HUES48 (cell line): ENCODE measurements around the gene BTN2A1.
"Not testable (repeated sequence)": the region's sequence is repeated elsewhere in the genome, so short reads cannot be mapped to it uniquely, and the experiment has no call there.

Experiments
- H3K27ac ChIP-seq: one replicate; pipeline ENCODE4 v1.7.0; 2013; ENCODE audit warnings: low read depth, low read length, inconsistent platforms
- H3K27me3 ChIP-seq: 2 replicates; pipeline ENCODE4 v1.6.1; 2013; ENCODE audit warnings: mild to moderate bottlenecking, low read length; ENCODE audit not compliant: control insufficient read depth, insufficient read depth
- H3K36me3 ChIP-seq: 2 replicates; pipeline ENCODE4 v1.6.1; 2013; ENCODE audit warnings: low read length; ENCODE audit not compliant: control insufficient read depth, insufficient read depth
- H3K4me1 ChIP-seq: 2 replicates; pipeline ENCODE4 v1.6.1; 2013; ENCODE audit warnings: mild to moderate bottlenecking, low read length; ENCODE audit not compliant: control insufficient read depth, insufficient read depth
- H3K4me3 ChIP-seq: 2 replicates; pipeline ENCODE4 v1.5.1; 2013; ENCODE audit warnings: mild to moderate bottlenecking, low read depth, low read length
- H3K9ac ChIP-seq: 2 replicates; pipeline ENCODE4 v1.6.1; 2013; ENCODE audit warnings: mild to moderate bottlenecking, low read depth, low read length, moderate library complexity
- H3K9me3 ChIP-seq: 2 replicates; pipeline ENCODE4 v1.6.1; 2013; ENCODE audit warnings: low read length; ENCODE audit not compliant: control insufficient read depth, insufficient read depth

The BTN2A1 gene

DNA sequence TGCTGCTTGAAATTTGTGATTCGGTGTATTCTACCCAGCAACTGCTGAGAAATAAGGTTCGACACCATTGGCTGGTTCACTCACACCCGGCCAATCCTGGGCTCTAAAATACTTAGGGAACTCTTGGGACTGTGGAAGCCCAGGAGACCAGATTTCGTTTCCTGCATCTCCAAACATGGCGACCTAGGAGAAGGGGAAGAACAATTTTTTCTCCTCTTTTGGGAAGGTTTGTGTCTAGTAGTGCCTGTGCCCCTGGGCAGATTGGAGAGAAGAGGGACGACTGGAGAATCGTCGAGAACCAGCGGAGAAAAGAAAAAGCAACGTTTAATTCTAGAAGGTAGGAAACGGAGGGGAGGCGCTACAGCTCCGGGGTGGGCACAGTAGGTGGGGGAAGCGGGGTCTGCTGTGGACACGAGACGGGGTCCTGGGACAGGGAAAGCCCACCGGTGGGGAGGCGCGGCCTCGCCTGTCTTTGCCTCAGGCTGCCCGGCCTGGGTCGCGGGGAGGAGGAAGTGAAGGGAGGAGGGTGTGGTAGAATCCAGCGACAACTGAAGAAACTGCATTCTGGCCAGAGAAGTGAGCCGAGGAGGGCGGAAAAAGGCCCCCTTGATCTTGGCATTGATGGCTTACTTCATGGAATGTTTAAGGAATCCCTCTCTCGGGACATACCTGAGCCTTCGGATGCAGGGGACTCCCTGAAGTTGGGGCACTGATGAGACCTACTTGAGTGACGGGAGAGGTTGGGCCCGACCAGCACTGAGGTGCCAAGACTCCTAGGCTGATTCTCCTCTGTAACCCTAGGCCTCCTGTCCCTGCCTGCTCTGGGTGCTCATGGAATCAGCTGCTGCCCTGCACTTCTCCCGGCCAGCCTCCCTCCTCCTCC, at the start of gene BTN2A1:
BTN2A1 (plus strand) TSS at position 150 of the 883 bp plus-strand sequence; CDS start at position 832, 682 bp downstream.
- Histone ChIP-seq H3K27ac (peak within 1 kb of the TSS; percentile 81), H3K9ac (peak within 1 kb of the TSS; percentile 93), H3K27me3 (no peaks in the 10 kb centered on the region), H3K9me3 (no peaks in the 10 kb centered on the region), H3K4me3 (peak within 1 kb of the TSS; percentile 95), H3K36me3 (peaks cover 37% of the 10 kb centered on the region), H3K4me1 (peaks cover 5% of the 10 kb centered on the region)

DNA sequence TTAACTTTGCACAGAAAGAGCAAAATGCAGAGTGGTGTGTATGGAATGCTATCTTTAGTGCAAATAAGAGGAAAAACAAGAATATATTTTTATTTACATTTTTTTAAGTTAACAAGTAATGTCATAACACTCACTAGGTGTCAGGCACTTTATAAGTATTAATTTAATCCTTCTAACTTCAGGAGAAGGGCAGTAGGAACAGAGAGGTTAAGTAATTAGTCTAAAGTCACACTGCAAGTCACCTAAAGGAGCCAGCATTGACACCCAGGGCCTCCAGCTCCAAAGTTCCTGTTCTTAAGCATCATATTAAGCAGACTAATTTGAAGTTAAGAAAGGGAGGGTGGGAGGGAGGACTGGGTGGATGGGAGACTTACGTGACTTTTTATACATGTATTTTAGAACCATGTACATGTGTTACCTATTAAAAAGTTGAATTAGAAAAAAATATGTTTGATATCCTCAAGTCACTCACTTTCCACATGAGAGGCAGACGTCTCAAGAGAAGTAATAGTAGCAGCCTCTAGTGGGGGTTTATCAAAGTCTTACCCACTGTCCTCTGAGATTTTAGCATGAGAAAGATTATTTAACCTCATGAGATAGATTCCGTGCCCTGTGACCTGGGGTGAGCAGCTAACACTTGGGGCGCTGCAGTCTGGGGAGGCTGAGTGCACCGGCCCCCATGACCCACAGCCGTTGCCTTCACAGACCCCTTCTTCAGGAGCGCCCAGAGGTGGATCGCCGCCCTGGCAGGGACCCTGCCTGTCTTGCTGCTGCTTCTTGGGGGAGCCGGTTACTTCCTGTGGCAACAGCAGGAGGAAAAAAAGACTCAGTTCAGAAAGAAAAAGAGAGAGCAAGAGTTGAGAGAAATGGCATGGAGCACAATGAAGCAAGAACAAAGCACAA, 48.7 kb upstream of the BTN2A1 start:
- H3K36me3 ChIP-seq = no peaks in the 10 kb centered on the region
- no peak overlapping the region for H3K9ac ChIP-seq
- H3K9me3 ChIP-seq = no peaks in the 10 kb centered on the region
- H3K27ac ChIP-seq = no peak overlapping the region
- peaks cover 10% of the 10 kb centered on the region for H3K4me1 ChIP-seq
- no peak overlapping the region for H3K4me3 ChIP-seq
- no peaks in the 10 kb centered on the region for H3K27me3 ChIP-seq

DNA sequence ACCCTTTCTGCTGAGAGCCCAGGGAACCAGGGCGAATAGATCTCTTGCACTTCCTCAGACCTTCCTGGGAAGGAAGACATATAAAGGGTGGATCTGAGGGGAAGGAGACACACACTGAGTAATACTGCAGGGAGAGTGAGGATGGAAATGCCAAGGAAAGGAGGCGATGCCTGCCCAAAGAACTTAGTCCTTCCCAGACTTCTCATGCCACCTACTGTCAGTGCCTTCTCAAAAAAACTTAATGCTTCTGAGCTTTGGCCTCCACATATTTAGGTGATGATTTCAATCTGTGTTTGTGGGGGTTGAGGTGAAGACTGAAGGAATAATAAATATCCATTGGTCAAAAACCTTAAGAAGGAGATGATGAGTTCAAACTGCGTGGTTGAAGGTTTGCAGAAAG, 46.0 kb upstream of the BTN2A1 start:
- no peak overlapping the region for H3K9ac ChIP-seq
- no peak overlapping the region for H3K27ac ChIP-seq
- H3K4me1 ChIP-seq = peaks cover 7% of the 10 kb centered on the region
- H3K9me3 ChIP-seq = no peaks in the 10 kb centered on the region
- no peaks in the 10 kb centered on the region for H3K36me3 ChIP-seq
- no peaks in the 10 kb centered on the region for H3K27me3 ChIP-seq
- no peak overlapping the region for H3K4me3 ChIP-seq

DNA sequence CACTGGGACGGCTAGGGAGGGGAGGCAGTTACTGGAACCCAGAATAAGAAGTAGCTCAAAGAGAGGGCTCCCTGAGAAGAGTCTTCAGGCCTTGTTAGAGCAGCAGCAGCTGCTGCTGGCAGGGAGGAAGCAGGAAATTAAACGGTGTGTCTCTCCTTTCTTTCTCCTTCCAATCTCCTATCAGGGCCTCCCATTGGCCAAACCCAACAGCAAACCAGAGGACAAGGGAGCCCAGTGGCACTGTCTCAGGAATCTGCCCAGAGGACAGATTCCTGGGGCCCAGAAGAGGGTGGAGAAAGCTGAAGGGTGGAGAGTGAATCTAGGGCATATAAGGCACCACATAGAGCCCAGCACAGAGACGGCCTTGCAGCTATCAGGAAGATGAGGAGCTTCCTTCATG, 45.5 kb upstream of the BTN2A1 start:
- Histone ChIP-seq H3K9me3 (no peaks in the 10 kb centered on the region), H3K4me3 (no peak overlapping the region), H3K9ac (no peak overlapping the region), H3K36me3 (no peaks in the 10 kb centered on the region), H3K27ac (no peak overlapping the region), H3K4me1 (peaks cover 7% of the 10 kb centered on the region), H3K27me3 (no peaks in the 10 kb centered on the region)

DNA sequence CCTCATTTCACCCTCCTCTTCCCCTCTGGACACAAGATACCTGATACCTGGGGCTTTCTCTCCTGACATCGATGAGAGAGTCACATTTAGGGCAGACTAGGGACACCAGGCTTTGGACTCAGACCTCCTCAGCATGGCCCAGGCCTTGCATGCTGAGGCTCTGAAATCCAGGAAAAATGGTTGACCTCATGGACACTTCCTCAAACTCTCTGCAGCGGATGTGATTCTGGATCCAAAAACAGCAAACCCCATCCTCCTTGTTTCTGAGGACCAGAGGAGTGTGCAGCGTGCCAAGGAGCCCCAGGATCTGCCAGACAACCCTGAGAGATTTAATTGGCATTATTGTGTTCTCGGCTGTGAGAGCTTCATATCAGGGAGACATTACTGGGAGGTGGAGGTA, 44.8 kb upstream of the BTN2A1 start:
- no peak overlapping the region for H3K9ac ChIP-seq
- H3K27me3 ChIP-seq = no peaks in the 10 kb centered on the region
- peaks cover 7% of the 10 kb centered on the region for H3K4me1 ChIP-seq
- H3K4me3 ChIP-seq = no peak overlapping the region
- H3K27ac ChIP-seq = no peak overlapping the region
- peaks cover 2% of the 10 kb centered on the region; the same call in 1 of the 2 replicates for H3K9me3 ChIP-seq
- no peaks in the 10 kb centered on the region for H3K36me3 ChIP-seq

DNA sequence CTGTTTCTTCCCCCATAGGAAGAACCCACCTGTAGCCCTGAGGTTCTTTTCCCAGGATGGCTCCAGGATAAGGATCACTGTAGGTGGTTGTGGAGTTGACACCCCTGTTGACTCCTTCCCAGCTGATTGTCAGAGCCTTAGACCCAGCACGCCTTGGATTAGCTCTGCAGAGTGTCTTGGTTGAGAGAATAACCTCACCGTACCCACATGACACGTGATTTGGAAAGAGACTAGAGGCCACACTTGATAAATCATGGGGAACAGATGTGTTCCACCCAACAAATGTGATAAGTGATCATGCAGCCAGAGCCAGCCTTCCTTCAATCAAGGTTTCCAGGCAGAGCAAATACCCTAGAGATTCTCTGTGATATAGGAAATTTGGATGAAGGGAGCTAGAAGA, 43.5 kb upstream of the BTN2A1 start:
- no peaks in the 10 kb centered on the region for H3K27me3 ChIP-seq
- no peak overlapping the region for H3K4me3 ChIP-seq
- no peaks in the 10 kb centered on the region for H3K36me3 ChIP-seq
- H3K27ac ChIP-seq = no peak overlapping the region
- no peak overlapping the region for H3K9ac ChIP-seq
- H3K9me3 ChIP-seq = peaks cover 2% of the 10 kb centered on the region; the same call in 1 of the 2 replicates
- H3K4me1 ChIP-seq = peaks cover 5% of the 10 kb centered on the region

DNA sequence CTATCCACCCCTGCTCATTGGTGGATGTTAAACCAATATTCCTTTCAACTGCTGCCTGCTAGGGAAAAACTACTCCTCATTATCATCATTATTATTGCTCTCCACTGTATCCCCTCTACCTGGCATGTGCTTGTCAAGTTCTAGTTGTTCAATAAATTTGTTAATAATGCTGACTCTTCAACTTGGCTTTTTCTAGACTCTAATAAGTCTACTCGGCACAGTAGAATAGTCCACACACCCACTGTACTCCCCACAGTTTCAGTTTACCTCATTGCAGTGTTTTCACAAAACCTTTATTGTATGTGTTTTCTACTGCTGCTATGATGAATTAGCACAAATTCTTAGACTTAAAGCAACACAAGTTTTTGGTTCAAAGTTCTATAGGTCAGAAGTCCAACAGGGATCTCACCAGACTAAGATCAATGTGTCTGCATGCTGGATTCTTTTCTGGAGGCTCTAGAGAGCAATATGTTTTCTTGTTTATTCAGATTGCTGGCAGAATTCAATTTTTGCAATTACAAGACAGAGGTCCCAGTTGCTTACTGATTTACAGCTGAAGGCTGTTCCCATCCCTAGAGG, 42.6 kb upstream of the BTN2A1 start:
- Histone ChIP-seq H3K27ac (no peak overlapping the region), H3K9ac (no peak overlapping the region), H3K4me1 (0 out of 2 replicates have a peak, but pooled peaks cover under 1% of the 10 kb centered on the region), H3K9me3 (peaks cover 2% of the 10 kb centered on the region; the same call in 1 of the 2 replicates), H3K27me3 (no peaks in the 10 kb centered on the region), H3K36me3 (no peaks in the 10 kb centered on the region), H3K4me3 (no peak overlapping the region)

DNA sequence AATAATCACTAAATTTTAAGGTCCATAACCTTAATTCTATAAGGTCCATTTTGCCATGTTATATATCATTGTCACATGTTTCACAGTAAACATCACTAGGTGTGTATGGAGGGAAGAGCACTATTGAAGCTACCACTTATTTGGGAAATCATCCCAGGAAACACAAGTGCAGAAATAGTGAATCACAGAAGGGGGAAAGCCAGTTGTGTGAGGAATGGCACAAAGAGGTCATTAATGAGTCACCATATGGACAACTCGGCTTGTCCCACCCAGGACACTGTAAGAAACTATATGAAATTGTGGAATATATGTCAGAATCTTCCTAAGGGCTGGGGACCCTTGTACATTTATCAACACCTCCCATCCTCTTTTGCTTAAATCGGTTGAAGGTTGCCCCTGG, 42.0 kb upstream of the BTN2A1 start:
- no peak overlapping the region for H3K9ac ChIP-seq
- H3K27ac ChIP-seq = no peak overlapping the region
- H3K4me1 ChIP-seq = peaks cover 7% of the 10 kb centered on the region
- H3K36me3 ChIP-seq = no peaks in the 10 kb centered on the region
- peaks cover 2% of the 10 kb centered on the region; the same call in 1 of the 2 replicates for H3K9me3 ChIP-seq
- H3K4me3 ChIP-seq = no peak overlapping the region
- no peaks in the 10 kb centered on the region for H3K27me3 ChIP-seq

DNA sequence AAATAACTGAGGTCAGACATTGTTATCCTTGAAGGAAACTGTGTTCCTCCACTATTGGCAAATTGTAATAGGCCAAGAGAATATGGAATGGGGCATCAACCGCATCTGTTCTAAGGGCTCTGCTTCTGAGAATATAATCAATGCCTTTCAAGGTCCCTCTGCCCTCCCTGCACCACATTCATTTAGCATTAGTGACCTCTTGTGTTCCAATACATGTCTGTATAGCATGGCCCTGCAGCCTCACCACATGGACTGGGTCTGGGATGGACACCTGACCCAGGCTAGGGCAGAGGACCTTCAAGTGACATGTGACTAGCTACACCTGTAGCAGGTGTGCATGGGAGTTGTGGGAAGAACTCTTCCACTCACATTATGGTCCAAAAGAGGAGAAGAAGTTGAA, 41.5 kb upstream of the BTN2A1 start:
- peaks cover 2% of the 10 kb centered on the region; the same call in 1 of the 2 replicates for H3K9me3 ChIP-seq

DNA sequence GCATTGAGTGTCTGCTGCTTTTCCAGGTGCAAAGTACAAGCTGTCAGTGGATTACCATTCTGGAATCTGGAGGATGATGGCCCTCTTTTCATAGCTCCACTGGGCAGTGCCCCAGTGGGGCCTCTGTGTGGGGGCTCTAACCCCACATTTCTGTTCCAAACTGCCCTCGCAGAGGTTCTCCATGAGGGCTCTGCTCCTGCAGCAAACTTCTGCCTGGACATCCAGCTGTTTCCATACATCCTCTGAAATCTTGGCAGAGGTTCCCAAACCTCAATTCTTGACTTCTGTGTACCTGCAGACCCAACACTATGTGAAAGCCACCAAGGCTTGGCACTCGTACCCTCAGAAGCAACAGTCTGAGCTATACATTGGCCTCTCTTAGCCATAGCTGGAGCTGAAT, 39.7 kb upstream of the BTN2A1 start:
- not testable (repeated sequence) for H3K9ac ChIP-seq, H3K9me3 ChIP-seq, H3K36me3 ChIP-seq, H3K27me3 ChIP-seq, H3K4me3 ChIP-seq, H3K27ac ChIP-seq
- H3K4me1 ChIP-seq = peaks cover 10% of the 10 kb centered on the region

More for the DNA sequence above, 41.5 kb upstream of the BTN2A1 start:
- peaks cover 10% of the 10 kb centered on the region for H3K4me1 ChIP-seq
- no peak overlapping the region for H3K27ac ChIP-seq
- H3K9ac ChIP-seq = no peak overlapping the region
- H3K27me3 ChIP-seq = no peaks in the 10 kb centered on the region
- no peaks in the 10 kb centered on the region for H3K36me3 ChIP-seq
- H3K4me3 ChIP-seq = no peak overlapping the region
